HG03066 (cell line): ENCODE results near the gene SYP.
"Not testable (repeated sequence)": the region's sequence is repeated elsewhere in the genome, so short reads cannot be mapped to it uniquely, and the experiment has no call there.

Experiments used
- ATAC-seq: cut with Tn5 transposase; IDR thresholded peaks from one replicate; pipeline ENCODE4 v1.9.1; 2021; ENCODE audit warnings: low read depth; ENCODE audit not compliant: unreplicated experiment

SYP gene

GRCh38 chrX:49147282-49147681 lies 52.7 kb downstream of the SYP start:
- no peak for ATAC-seq

GRCh38 chrX:49143154-49143553 lies 56.8 kb downstream of the SYP start:
- not testable (repeated sequence) for ATAC-seq

GRCh38 chrX:49142264-49142663 lies 57.7 kb downstream of the SYP start:
- ATAC-seq = not testable (repeated sequence)

- ATAC-seq = no peak
Observed at GRCh38 chrX:49139713-49140112, 60.3 kb downstream of the SYP start.
